Daoy (cell line): ENCODE results near the gene RETREG3. TPM values are rescaled to one million over a fixed set of nuclear protein-coding genes. Genes with fewer than 3 reads are reported as not detected.

ENCODE experiments used
- DNase-seq: peaks from one replicate; pipeline ENCODE4 v3.0.0-alpha.2; 2015; ENCODE audit warnings: low read depth
- total RNA-seq: library from RNA; depleted of rRNA; stranded (reverse); fragments of >200 nt; shearing (Covaris generic); gene quantifications from 2 replicates; pipeline ENCODE4 v1.2.3, GENCODE V29; 2014; rRNA removed

Gene RETREG3
- total RNA-seq, 1 experiment from 2014 or later, result 16.3 TPM

DNA sequence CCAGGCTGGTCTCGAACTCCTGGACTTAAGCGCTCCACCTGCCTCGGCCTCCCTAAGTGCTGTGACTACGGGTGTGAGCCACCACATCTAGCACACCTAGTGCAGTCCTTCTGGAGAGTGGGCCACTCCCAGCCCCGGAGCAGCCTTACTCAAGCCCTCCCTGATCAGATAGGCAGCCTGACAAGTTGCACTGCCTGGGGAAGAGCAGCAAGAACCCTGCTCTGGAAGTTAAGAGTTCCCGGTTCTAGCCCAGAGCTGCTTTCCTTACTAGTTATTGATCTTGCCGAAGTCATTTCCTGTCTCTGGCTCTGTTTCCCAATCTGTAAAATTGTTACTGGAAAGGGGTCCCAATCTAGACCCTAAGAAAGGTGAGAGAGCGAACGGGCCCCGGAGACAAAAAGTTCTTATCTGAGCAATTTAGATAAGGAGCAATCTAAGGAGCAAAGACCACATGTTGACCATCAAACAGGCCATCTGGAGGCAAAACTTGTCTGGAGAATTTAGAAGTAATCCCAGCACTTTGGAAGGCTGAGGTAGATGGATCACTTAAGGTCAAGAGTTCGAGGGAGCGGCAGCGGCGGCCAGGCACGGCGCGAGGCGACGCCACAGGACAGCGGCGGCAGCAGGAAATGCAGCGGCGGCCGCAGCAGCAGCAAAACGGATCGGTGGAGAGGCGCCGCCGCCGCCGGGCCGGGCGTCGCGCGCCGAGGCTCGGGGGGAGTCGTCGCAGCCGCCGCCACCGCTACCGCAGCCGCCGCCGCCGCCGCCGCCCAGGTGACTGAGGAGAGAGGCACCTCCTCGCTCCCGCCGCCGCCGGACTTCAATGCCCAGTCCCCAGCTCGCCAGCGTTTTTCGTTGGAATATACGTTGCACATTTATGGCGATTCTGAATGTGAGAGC is 77.5 kb downstream of the RETREG3 start:
- peak; percentile 61 for DNase-seq

DNA sequence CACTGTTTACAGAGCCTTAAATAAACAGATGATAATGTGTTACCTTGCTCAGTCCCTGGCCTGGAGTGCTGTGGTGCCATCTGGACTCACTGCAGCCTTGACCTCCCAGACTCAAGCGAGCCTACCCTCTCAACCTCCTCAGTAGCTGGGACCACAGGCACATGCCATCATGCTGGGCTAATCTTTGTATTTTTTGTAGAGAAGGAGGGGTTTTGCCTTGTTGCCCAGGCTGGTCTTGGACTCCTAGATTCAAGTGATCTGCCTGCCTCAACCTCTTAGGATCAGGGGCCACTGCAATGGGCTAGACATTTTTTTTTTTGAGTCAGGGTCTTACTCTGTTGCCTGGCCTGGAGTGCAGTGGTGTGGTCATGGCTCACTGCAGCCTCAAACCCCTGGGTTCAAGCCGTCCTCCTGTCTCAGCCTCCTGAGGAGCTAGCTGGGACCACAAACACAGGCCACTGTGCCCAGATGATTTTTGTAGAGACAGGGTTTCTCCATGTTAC is 78.2 kb downstream of the RETREG3 start:
- no peak for DNase-seq

Other genes starting within 250 kb of the RETREG3 start
- gene STAT3, start 220.9 kb downstream of the RETREG3 start, total RNA-seq, result 24.9 and 28.6 TPM in 2 replicates
- 192 and 215 TPM in 2 replicates for gene CAVIN1, start 186.1 kb downstream of the RETREG3 start, total RNA-seq
- gene ATP6V0A1, start 150.5 kb downstream of the RETREG3 start, total RNA-seq, result 12.6 and 16.6 TPM in 2 replicates
- 10.5 and 14.2 TPM in 2 replicates for gene NAGLU, start 73.1 kb downstream of the RETREG3 start, total RNA-seq
- gene HSD17B1, start 56.5 kb downstream of the RETREG3 start, total RNA-seq, result under 0.01 and 0.09 TPM in 2 replicates
- 18.6 and 19.6 TPM in 2 replicates for gene COASY, start 47.2 kb downstream of the RETREG3 start, total RNA-seq
- 8.5 and 16.2 TPM in 2 replicates for gene MLX, start 42.3 kb downstream of the RETREG3 start, total RNA-seq
- 17.4 and 32.3 TPM in 2 replicates for gene PSMC3IP, start 31.6 kb downstream of the RETREG3 start, total RNA-seq
- 36.9 and 54.3 TPM in 2 replicates for gene TUBG1, start 309 bp upstream of the RETREG3 start, total RNA-seq
- 5.8 and 9.0 TPM in 2 replicates for gene TUBG2, start 49.9 kb upstream of the RETREG3 start, total RNA-seq
- gene PLEKHH3, start 67.6 kb upstream of the RETREG3 start, total RNA-seq, result 2.5 and 8.9 TPM in 2 replicates
- 0.29 TPM in 1 of 2 replicates, not detected in the other for gene CCR10, start 72.5 kb upstream of the RETREG3 start, total RNA-seq
- 2.1 and 7.4 TPM in 2 replicates for gene CNTNAP1, start 73.2 kb upstream of the RETREG3 start, total RNA-seq
- 5.1 and 6.8 TPM in 2 replicates for gene EZH1, start 135.7 kb upstream of the RETREG3 start, total RNA-seq
- 2.7 TPM in 1 of 2 replicates, not detected in the other for gene RAMP2, start 151.9 kb upstream of the RETREG3 start, total RNA-seq
- gene VPS25, start 164.1 kb upstream of the RETREG3 start, total RNA-seq, result 60.7 and 69.9 TPM in 2 replicates
- gene WNK4, start 171.2 kb upstream of the RETREG3 start, total RNA-seq, result 1.7 and 2.1 TPM in 2 replicates
- gene COA3, start 189.3 kb upstream of the RETREG3 start, total RNA-seq, result 63.5 and 75.8 TPM in 2 replicates
- gene CNTD1, start 189.5 kb upstream of the RETREG3 start, total RNA-seq, result 0.06 TPM in 1 of 2 replicates, not detected in the other
- gene BECN1, start 214.9 kb upstream of the RETREG3 start, total RNA-seq, result 37.2 and 61.3 TPM in 2 replicates
- gene PSME3, start 224.0 kb upstream of the RETREG3 start, total RNA-seq, result 118 and 159 TPM in 2 replicates
- gene AOC2, start 235.2 kb upstream of the RETREG3 start, total RNA-seq, result 0.89 and 1.0 TPM in 2 replicates
- 0.06 and 0.11 TPM in 2 replicates for gene AOC3, start 241.8 kb upstream of the RETREG3 start, total RNA-seq